ENCODE measurements around the gene ARHGAP40. TPM values are rescaled to one million over a fixed set of nuclear protein-coding genes. Genes with fewer than 3 reads are reported as not detected.

Gene ARHGAP40
- total and polyA plus RNA-seq, 2 of the 8 experiments (the other 6 are each of a cell fraction or from before 2014, with no cell fraction given): 0.74 to 1.4 TPM

DNA sequence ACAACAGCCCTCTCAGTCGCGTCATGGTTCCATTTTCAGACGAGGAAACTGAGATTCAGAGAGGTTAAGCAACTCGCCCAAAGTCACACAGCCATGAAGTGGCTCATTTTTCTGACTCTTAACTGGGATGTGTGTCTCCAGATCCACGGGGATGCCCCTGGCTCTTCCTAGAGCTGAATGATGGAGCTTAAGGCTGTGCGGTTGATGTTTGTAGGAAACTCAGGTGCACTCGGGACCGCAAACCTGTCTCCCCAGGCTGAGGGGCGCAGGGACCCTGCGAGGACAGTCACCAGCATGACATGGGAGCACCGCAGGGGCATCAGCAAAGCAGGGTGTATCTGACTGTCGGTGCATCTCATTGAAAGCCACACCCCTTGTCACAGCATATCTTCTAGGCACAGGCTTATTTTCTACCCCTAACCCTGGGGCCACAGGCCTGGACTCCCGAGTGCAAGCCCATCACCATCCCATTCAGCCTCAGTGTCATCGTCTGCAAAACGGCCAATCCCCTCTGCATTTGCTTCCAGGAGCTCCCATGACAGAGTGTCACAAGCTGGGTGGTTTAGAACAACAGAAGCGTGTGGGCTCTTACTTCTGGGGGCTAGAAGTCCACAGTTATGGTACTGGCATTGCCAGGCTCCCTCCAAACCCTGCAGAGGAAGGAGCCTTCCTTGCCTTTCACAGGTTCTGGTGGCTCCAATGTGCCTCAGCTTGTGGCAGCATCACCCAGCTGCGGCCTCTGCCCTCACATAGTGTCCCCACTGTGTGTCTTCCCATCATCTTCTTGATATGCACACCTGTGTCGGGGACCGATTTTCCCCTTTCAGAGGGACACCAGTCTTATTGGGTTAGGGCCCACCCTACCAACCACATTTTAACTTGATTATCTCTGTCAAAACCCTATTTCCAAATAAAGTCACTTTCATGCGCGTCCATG, 9.9 kb upstream of the ARHGAP40 start:
- peaks cover 0 to 6% of the 10 kb centered on the region in 2 experiments for H4K20me1 ChIP-seq (replicated peaks in 1 of 2; ENCODE audit: control insufficient read depth in 1 of 2, insufficient read depth in 2 of 2, low read length in 2 of 2)
- H3K27me3 ChIP-seq (replicated peaks in 1 of 4; ENCODE audit: control insufficient read depth in 3 of 4, extremely low read depth in 1 of 4, insufficient read depth in 3 of 4, low read length in 3 of 4): no peaks in the 10 kb centered on the region
- WGBS, 2 experiments (ENCODE audit: extremely low coverage in 1 of 2, insufficient coverage in 1 of 2, insufficient read length in 1 of 2, insufficient replicate concordance in 2 of 2, low coverage in 1 of 2, low lambda C conversion rate in 2 of 2, missing lambda C conversion rate in 1 of 2): 86% methylated on average over 21 of the region's 21 CpGs; no CpG with 5 or more reads in 1 of the 2 experiments
- POLR2A ChIA-PET (ENCODE audit: partially characterized antibody): no interaction called here
- H3K4me2 ChIP-seq (ENCODE audit: insufficient read depth in 1 of 2, low read depth in 2 of 2, low read length in 2 of 2): no peak overlapping the region
- H3K4me1 ChIP-seq (replicated peaks in 1 of 4; ENCODE audit: control insufficient read depth in 3 of 4, insufficient read depth in 4 of 4, low read length in 3 of 4): peaks cover 0 to 10% (median 4%) of the 10 kb centered on the region in 4 experiments; a peak in 3 of 7 replicates
- H4K5ac ChIP-seq (ENCODE audit: insufficient read length, low read depth, low read length): no peak overlapping the region
- no peak overlapping the region for H4K8ac ChIP-seq (ENCODE audit: extremely low read depth, insufficient read depth, low read length)
- CTCF ChIA-PET (ENCODE audit: partially characterized antibody): no interaction called here
- peak overlapping the region; percentile 63; the same call in 1 of the 2 replicates for H2BK15ac ChIP-seq (ENCODE audit: low read length)
- no peak overlapping the region for H3K27ac ChIP-seq (ENCODE audit: low read depth, low read length)
- no peaks in the 10 kb centered on the region; the same call in 1 of the 2 replicates for H3K79me1 ChIP-seq (ENCODE audit: low read depth, low read length)
- no peak overlapping the region for H2AFZ ChIP-seq (ENCODE audit: low read length)
- no peak overlapping the region for H2BK120ac ChIP-seq (replicated peaks; ENCODE audit: low read depth, low read length)
- FAIRE-seq (no peak), DNase-seq (ENCODE audit: low read depth in 1 of 2, low spot score in 2 of 2) (no peak)
- no peak overlapping the region for H3K14ac ChIP-seq (ENCODE audit: insufficient read length)
- H3K36me3 ChIP-seq (ENCODE audit: control insufficient read depth in 2 of 4, insufficient read depth in 4 of 4, low read length in 3 of 4): no peaks in the 10 kb centered on the region
- peaks cover 11% of the 10 kb centered on the region for H3K23me2 ChIP-seq (ENCODE audit: low read depth, low read length)
- H3K4ac ChIP-seq (replicated peaks; ENCODE audit: insufficient read length, low read depth, low read length): no peak overlapping the region
- no peak overlapping the region for H3K56ac ChIP-seq (replicated peaks; ENCODE audit: insufficient read length, low read depth, low read length)
- H2BK12ac ChIP-seq (ENCODE audit: low read depth, low read length): no peak overlapping the region; the same call in 1 of the 2 replicates
- no peak overlapping the region for H2BK5ac ChIP-seq (ENCODE audit: low read depth, low read length)
- H3K18ac ChIP-seq (ENCODE audit: extremely low read depth, low read length): no peak overlapping the region
- H3K4me3 ChIP-seq (ENCODE audit: extremely low read depth in 1 of 4, insufficient read depth in 2 of 4, low read depth in 3 of 4, low read length in 4 of 4): no peak overlapping the region
- no peak overlapping the region for H3K23ac ChIP-seq (ENCODE audit: insufficient read length)
- H3K79me2 ChIP-seq (ENCODE audit: control insufficient read depth in 1 of 2, insufficient read depth in 2 of 2, low read length in 2 of 2): no peaks in the 10 kb centered on the region
- H3K9me3 ChIP-seq (ENCODE audit: insufficient read depth in 2 of 2, low read depth in 1 of 2, low read length in 1 of 2): no peaks in the 10 kb centered on the region
- H2BK20ac ChIP-seq (ENCODE audit: low read length): peak overlapping the region; percentile 61; the same call in 1 of the 2 replicates
- H4K91ac ChIP-seq (replicated peaks; ENCODE audit: insufficient read length, low read length): peak overlapping the region; percentile 20
- H2AK5ac ChIP-seq (ENCODE audit: low read depth, low read length): no peak overlapping the region; the same call in 1 of the 2 replicates
- H3K9ac ChIP-seq (replicated peaks in 1 of 4; ENCODE audit: extremely low read depth in 1 of 4, low read depth in 3 of 4, low read length in 3 of 4): no peak overlapping the region
- TF ChIP-seq, protein P1, sequence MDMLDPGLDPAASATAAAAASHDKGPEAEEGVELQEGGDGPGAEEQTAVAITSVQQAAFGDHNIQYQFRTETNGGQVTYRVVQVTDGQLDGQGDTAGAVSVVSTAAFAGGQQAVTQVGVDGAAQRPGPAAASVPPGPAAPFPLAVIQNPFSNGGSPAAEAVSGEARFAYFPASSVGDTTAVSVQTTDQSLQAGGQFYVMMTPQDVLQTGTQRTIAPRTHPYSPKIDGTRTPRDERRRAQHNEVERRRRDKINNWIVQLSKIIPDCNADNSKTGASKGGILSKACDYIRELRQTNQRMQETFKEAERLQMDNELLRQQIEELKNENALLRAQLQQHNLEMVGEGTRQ (IDR thresholded peaks at IDR 0.05; ENCODE audit: low read length): no peak
- no peak for TF ChIP-seq EP300 (IDR thresholded peaks at IDR 0.05; ENCODE audit: borderline replicate concordance in 1 of 2, low read depth in 2 of 2, low read length in 2 of 2)
- no peak for TF ChIP-seq RFX5 (IDR thresholded peaks at IDR 0.05; ENCODE audit: borderline replicate concordance, low read depth, low read length)
- no peak for TF ChIP-seq JUN (IDR thresholded peaks at IDR 0.05; ENCODE audit: low read depth, low read length)
- no peak for TF ChIP-seq HDAC6 (IDR thresholded peaks at IDR 0.05; ENCODE audit: low read depth, low read length)
- no peak for TF ChIP-seq RXRA (IDR thresholded peaks at IDR 0.05; ENCODE audit: insufficient read depth, low read depth, low read length)
- TF ChIP-seq, protein P2, sequence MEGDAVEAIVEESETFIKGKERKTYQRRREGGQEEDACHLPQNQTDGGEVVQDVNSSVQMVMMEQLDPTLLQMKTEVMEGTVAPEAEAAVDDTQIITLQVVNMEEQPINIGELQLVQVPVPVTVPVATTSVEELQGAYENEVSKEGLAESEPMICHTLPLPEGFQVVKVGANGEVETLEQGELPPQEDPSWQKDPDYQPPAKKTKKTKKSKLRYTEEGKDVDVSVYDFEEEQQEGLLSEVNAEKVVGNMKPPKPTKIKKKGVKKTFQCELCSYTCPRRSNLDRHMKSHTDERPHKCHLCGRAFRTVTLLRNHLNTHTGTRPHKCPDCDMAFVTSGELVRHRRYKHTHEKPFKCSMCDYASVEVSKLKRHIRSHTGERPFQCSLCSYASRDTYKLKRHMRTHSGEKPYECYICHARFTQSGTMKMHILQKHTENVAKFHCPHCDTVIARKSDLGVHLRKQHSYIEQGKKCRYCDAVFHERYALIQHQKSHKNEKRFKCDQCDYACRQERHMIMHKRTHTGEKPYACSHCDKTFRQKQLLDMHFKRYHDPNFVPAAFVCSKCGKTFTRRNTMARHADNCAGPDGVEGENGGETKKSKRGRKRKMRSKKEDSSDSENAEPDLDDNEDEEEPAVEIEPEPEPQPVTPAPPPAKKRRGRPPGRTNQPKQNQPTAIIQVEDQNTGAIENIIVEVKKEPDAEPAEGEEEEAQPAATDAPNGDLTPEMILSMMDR (IDR thresholded peaks at IDR 0.05; ENCODE audit: control extremely low read depth in 1 of 3, insufficient read depth in 1 of 3, low read depth in 1 of 3, low read length in 3 of 3): no peak

Measured in H1 (cell line).